Right cardiac atrium (tissue), 5 donors: ENCODE measurements around the gene CDC42BPB. TPM values are rescaled to one million over a fixed set of nuclear protein-coding genes. Genes with fewer than 3 reads are reported as not detected.

Source experiments
- ATAC-seq, 2 donors: fragments of 200-7000 bp; cut with Tn5 transposase; one replicate each; pipeline versions ENCODE4 v1.8.0 to v1.9.1; 2020; ENCODE audit warnings: moderate library complexity in 2 of 2, mild to moderate bottlenecking in 1 of 2
- DNase-seq, 3 donors: peaks; one replicate each; pipeline ENCODE4 v3.0.0-alpha.2; 2020
- H3K27ac ChIP-seq: one replicate; pipeline ENCODE4 v1.5.1; 2013; ENCODE audit warnings: mild to moderate bottlenecking, low read length, control low read depth, moderate library complexity
- H3K27me3 ChIP-seq: one replicate; pipeline ENCODE4 v1.6.1; 2013; ENCODE audit not compliant: control insufficient read depth, insufficient read depth
- H3K4me1 ChIP-seq: one replicate; pipeline ENCODE4 v1.6.1; 2013; ENCODE audit warnings: low read length; ENCODE audit not compliant: control insufficient read depth, insufficient read depth
- H3K4me3 ChIP-seq: one replicate; pipeline ENCODE4 v1.5.1; 2013; ENCODE audit warnings: low read length, control low read depth
- H3K9me3 ChIP-seq: one replicate; pipeline ENCODE4 v1.6.1; 2013; ENCODE audit warnings: low read length; ENCODE audit not compliant: control insufficient read depth
- WGBS: extraction: QIAGEN DNeasy Blood & Tissue Kit; methylation state at CpG from one replicate; pipeline ENCODE4 v1.1.7; 2013; 5-methylcytosine and 5-hydroxymethylcytosine counted together
- intact Hi-C, 4 donors: fragments of 100-400 bp; cut with DNase I; formaldehyde crosslinking; loops; one replicate each; pipeline versions ENCODE4 v1.11.0 to v1.14.0; 2022 to 2023
- polyA plus RNA-seq: library from polyadenylated mRNA; stranded (reverse); fragments of 200-250 nt; gene quantifications from one replicate; pipeline ENCODE4 v1.2.3, GENCODE V29; 2013
- total RNA-seq, 4 donors: library from RNA; stranded (reverse); fragmentation: NEBNext Ultra II Directional; extraction: Animal tissue kit (Norgen Biotek cat#: 25700); gene quantifications; one replicate each; pipeline ENCODE4 v1.2.1, GENCODE V29; 2021
- donor health status: healthy with polysubstance abuse.
- donor health status: DM: no; HTN: yes; CAD: no.
- donor health status: DM: no; HTN: no; CAD: no.
- donor health status: DM: no; HTN: yes; CAD: no; lungs with severe emphysema.
- donor health status: DM: yes; HTN: yes; CAD: no.

CDC42BPB gene
- total and polyA plus RNA-seq, 5 donors: 42.5 to 82.5 (median 69.7) TPM

DNA sequence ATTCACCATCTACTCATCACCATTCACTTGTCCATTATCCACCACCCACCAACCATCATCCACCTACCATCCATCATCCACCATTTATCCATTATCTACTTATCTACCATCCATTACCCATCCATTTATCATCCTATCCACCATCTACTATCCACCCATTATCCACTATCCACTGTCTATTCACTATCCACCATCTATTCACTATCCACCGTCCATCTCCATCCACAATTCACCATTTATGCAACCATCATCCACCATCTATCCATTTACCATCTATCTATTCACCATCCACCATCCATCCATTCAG is 136.4 kb downstream of the CDC42BPB start:
- intact Hi-C loops: loop anchor here in 1 of 4 donors (10.0 kb wide), 1 partner anchor 146 kb away; the partner anchor contains the start of gene TRAF3
- Histone ChIP-seq H3K27me3 (no peaks in the 10 kb centered on the region), H3K4me1 (no peaks in the 10 kb centered on the region), H3K9me3 (no peaks in the 10 kb centered on the region), H3K4me3 (no peak overlapping the region), H3K27ac (no peak overlapping the region)
- DNase-seq (no peak), ATAC-seq (no peak)
- WGBS: 98% methylated on average over 1 of the region's 1 CpG

DNA sequence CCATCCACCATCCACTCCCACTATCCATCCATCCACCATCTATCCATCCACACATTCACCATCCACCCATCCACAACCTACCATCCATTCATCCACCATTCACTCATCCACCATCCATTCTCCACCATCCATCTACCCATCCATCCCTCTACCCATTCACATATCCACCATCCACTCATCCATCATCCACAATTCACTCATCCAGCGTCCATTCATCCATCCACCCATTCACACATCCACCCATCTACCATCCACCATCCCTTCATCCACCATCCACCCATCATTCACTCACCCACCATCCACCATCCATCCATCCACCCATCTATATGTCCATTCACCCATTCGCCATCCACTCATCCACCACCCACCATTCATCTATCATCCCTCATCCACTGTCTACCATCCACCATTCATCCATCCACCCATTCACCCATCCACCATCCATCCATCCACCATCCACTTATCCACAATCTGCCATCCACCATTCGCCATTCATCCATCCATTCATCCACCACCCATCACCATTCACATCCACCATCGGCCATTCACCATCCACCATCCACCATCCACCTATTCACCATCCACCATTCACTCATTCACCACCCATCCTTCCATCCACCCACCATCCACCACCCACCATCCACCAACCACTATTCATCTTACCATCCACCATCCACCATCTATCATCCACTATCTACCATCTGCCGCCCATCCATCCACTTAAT is 136.9 kb downstream of the CDC42BPB start:
- H3K27ac ChIP-seq: no peak overlapping the region
- intact Hi-C loops: loop anchor here in 1 of 4 donors (10.0 kb wide), 1 partner anchor 146 kb away; the partner anchor contains the start of gene TRAF3
- DNase-seq (no peak), ATAC-seq (no peak)
- no peaks in the 10 kb centered on the region for H3K4me1 ChIP-seq
- no peak overlapping the region for H3K4me3 ChIP-seq
- no peaks in the 10 kb centered on the region for H3K9me3 ChIP-seq
- 97% methylated on average over 5 of the region's 5 CpGs for WGBS
- no peaks in the 10 kb centered on the region for H3K27me3 ChIP-seq

DNA sequence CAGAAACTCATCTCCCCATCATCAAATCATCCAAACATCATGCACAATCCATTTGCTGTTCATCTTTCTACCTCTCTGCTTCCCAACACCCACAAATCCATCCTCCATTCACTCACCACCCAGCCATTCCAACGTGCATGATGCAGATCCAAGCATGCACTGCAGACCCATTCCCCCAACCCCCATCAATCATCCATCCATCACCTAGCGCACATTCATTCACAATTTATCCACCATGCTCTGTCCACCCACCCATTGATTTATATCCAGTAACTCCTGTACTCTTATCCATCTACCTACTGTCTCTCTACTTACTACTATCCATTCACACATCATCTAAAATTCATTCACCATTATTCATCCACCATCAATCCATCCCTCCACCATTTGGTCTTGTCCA is 138.9 kb downstream of the CDC42BPB start:
- no peak overlapping the region for H3K4me3 ChIP-seq
- intact Hi-C loops: loop anchor here (5.0 to 10.0 kb wide), 3 partner anchors 144 to 224 kb away; partner anchors contain the start of gene TRAF3 (in 2 of the 4)
- no peaks in the 10 kb centered on the region for H3K4me1 ChIP-seq
- no peaks in the 10 kb centered on the region for H3K27me3 ChIP-seq
- WGBS: 60% methylated on average over 2 of the region's 2 CpGs
- ATAC-seq (no peak), DNase-seq (no peak)
- no peaks in the 10 kb centered on the region for H3K9me3 ChIP-seq
- H3K27ac ChIP-seq: no peak overlapping the region

DNA sequence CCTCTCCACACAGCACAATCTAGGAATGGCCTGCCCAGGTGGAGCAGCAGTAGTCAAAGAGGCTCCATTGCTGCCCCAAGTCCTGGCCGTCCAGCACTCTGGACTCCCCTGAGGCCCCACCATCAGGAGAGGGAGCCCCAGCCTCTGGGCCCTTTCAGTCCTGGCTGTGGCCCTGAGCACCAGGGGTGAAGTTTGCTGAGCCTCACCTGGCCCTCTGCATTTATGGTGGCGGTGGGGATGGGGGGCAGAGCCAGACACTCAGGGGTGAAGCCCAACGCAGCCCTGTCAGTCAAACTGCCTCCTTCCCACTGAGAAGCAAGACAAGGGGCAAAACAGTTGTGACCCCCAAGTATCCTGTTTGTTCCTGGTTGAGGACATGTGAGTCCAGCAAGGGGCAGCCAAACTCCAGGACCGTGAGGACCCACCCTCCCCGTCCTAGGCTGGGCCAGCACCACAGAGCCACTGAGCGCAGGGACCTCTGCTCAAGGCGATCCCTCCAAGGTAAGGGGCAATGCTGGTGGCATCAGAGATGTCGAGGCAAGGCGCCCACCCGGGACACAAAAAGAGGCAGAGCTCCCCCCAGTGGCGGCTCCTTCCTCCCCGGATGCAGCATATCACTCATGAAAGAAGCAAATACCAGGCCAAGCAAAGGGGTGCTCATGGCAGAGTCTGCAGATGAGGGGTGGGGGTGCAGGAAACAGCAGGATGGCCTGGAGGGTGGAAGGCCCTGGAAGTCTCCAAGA is 139.7 kb downstream of the CDC42BPB start:
- 33% methylated on average over 12 of the region's 12 CpGs for WGBS

DNA sequence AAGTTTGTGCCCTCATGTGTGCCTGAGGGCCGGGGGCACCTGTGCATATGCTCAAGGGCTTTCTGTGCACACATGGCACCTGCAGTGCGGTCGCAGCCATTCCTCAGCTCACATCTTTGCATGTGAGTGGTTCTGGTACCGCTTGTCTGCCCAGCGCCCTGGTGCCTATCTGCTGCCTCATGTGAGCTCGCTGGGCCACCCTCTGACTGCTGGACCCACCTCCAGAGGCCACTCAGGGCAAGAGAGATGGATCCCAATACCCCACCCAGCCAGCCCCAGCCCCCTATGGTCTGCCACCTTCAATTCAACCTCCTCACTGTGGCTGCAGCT is 140.3 kb downstream of the CDC42BPB start:
- H3K27me3 ChIP-seq: no peaks in the 10 kb centered on the region
- H3K27ac ChIP-seq: no peak overlapping the region
- 94% methylated on average over 6 of the region's 6 CpGs for WGBS
- peak in 1 of 3 donors; percentile 38 for DNase-seq
- no peak overlapping the region for H3K4me3 ChIP-seq
- no peaks in the 10 kb centered on the region for H3K4me1 ChIP-seq
- intact Hi-C loops: loop anchor here (5.0 to 10.0 kb wide), 3 partner anchors 142 to 222 kb away; partner anchors contain the start of gene TRAF3 (in 2 of the 4)
- no peak for ATAC-seq
- H3K9me3 ChIP-seq: no peaks in the 10 kb centered on the region

More for the DNA sequence above, 139.7 kb downstream of the CDC42BPB start:
- H3K27me3 ChIP-seq: no peaks in the 10 kb centered on the region
- ATAC-seq (peak in 1 of 2 donors; percentile 30), DNase-seq (peak; percentile 54 to 87 (median 80))
- intact Hi-C loops: loop anchor here (5.0 to 10.0 kb wide), 3 partner anchors 143 to 223 kb away; partner anchors contain the start of gene TRAF3 (in 2 of the 4)
- H3K4me3 ChIP-seq: no peak overlapping the region
- no peaks in the 10 kb centered on the region for H3K9me3 ChIP-seq
- no peak overlapping the region for H3K27ac ChIP-seq
- H3K4me1 ChIP-seq: no peaks in the 10 kb centered on the region

DNA sequence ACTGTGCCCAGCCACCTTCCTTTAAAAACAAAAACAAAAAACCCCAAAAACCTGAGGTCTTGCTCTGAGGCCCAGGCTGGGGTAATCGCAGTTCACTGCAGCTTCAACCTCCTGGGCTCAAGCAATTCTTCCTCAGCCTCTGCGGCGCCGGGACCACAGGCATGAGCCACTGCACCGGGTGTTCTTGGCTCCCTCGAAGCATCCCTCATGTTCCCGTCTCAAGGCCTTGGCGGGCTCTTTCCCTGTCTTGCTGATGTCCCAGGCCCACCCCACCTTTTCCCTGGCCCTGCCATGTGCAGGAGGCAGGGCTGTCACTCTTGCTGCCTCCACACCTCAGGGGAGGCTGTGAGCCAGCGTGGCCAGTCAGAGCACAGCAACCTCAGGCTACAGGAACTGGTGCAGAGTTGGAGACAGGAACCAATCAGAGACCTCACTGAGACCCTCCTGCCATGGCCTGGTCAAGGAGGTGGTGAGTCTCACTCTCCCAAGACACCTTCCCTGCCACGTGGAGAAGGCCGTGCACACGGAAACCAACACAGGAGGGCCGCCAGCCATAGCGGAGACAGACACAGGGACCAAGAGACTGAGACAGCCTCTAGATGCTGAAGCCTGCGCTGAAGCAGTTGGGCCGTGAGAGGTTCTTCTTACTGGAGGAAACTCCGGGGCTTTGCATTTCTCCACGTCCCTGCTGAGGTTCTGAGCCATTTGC is 140.8 kb downstream of the CDC42BPB start:
- WGBS: 78% methylated on average over 18 of the region's 18 CpGs
- Histone ChIP-seq H3K4me1 (no peaks in the 10 kb centered on the region), H3K4me3 (no peak overlapping the region), H3K9me3 (no peaks in the 10 kb centered on the region), H3K27me3 (no peaks in the 10 kb centered on the region), H3K27ac (no peak overlapping the region)
- no peak for ATAC-seq
- DNase-seq: peak in 1 of 3 donors; percentile 28
- intact Hi-C loops: loop anchor here (5.0 to 10.0 kb wide), 3 partner anchors 142 to 222 kb away; partner anchors contain the start of gene TRAF3 (in 2 of the 4)

DNA sequence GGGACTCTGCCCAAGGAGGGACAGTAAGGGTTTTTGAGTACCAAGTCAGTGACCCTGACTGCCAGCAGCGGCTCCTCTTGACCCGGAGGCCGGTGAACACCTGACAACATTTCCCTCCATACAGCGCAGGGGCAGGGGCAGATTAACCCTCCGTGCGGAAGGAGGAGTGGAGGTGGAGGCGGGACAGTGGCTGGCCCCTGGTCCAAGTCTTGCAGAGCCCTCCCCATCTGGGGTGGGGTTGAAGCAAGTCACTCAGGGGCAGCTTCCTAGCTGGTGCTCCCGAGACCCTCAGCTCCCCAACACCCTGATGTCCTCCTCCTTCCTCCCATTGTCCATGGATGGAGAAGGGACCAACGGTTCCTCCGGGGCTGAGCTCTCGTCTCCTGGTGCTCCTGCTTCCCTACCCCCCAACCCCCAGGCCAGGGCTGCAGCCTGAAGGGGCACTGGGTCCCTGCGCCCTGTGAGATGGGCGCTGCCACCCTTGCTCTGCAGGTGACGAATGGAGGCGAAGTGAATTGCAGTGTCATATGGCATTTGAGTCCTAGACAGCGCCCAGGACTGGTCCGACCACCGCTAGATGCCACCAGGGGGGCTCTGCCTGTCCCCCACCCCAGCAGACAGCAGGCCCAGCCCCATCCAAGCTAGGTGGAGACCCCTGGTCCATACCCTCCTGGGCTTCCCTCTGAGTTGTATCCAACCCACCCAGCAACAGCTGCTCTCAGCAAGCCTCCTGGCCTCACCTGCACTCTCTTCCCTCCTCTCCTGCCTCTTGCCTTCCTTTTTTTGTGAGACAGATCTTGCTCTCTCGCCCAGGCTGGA is 141.8 kb downstream of the CDC42BPB start:
- Histone ChIP-seq H3K4me1 (no peaks in the 10 kb centered on the region), H3K4me3 (no peak overlapping the region), H3K27ac (no peak overlapping the region), H3K27me3 (no peaks in the 10 kb centered on the region), H3K9me3 (no peaks in the 10 kb centered on the region)
- DNase-seq (peak in 1 of 3 donors; percentile 29), ATAC-seq (no peak)
- WGBS: 79% methylated on average over 19 of the region's 19 CpGs
- intact Hi-C loops: loop anchor here (5.0 to 10.0 kb wide), 3 partner anchors 141 to 221 kb away; partner anchors contain the start of gene TRAF3 (in 2 of the 4)

DNA sequence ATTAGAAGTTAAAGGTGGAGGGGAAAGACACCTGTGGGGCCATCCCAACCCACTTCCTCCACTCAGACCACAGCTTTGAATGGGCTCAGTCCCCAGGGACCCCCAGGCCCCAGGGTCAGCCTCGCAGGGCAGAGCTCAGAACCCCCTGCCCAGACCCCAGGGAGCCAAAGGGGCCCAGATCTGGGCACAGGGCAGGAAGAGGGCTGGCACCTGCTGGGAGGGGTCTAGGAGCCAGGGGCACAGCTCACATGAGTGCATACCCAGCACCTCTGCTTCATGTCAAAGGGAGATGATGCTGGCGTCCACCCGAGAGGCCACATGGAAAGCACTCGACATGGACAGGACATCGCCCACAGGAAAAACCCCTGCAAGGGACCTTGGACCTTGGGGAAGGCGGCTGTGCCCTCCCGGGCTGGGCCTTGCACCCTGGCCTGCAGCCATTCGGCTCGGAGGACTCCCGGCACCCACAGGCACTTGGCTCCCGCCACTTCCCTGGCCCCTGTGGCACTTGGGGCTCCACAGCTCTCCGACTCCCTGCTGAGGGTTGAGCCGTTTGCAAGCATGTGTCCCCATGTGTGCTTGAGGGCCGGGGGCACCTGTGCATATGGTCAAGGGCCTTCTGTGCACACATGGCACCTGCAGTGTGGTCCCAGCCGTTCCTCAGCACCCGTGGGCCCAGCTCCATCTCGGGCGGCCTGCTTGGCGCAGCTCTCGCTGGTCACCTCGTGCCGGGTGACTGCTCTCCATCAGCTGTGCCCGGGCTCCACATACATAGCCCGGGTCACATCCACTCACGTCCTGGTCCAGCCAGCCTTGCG is 142.7 kb downstream of the CDC42BPB start:
- no peaks in the 10 kb centered on the region for H3K9me3 ChIP-seq
- DNase-seq (peak in 1 of 3 donors; percentile 45), ATAC-seq (no peak)
- H3K27me3 ChIP-seq: no peaks in the 10 kb centered on the region
- 86% methylated on average over 26 of the region's 26 CpGs for WGBS
- no peak overlapping the region for H3K4me3 ChIP-seq
- intact Hi-C loops: loop anchor here (5.0 to 10.0 kb wide), 3 partner anchors 140 to 220 kb away; partner anchors contain the start of gene TRAF3 (in 2 of the 4)
- no peaks in the 10 kb centered on the region for H3K4me1 ChIP-seq
- H3K27ac ChIP-seq: no peak overlapping the region

DNA sequence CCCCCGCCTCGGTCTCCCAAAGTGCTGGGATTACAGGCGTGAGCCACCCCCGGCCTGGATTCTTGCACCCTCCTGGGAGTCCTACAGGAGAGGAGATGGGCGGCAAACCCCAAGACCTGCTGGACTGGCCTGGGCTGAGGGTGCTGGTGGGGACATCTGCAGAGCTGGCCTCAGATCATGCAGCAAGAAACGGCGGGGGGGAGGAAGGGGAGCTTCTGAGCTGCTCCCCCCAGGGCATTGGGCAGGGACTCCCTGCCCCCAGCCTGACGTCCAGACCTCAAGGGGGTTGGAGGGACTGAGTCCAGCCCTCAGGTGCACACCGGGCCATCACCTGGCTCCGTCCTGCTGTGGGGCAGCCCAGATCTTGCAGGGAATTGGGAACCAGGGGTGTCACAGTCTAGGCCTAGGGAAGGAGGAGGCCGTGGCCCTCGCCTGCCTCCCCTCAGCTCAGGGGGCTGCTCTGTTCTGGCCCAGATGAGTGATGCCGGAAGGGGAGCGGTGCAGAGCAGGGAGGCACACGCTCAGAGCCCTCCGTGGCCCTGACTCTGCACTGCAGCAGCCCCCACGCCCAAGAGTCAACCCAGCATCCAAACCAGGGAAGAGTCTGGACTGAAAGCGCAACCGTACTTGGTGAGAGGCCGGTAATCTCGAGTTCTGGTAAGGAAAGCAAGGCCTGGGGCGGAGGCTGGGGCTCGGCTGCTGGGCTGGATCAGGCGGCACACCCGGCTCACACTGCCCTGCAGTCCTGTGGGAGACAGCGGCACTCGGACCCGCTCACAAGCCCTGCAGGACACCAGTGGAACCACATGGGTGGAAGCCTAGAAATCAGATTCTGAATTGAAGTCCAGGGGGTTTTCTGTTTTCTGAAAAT is 143.8 kb downstream of the CDC42BPB start:
- WGBS: 88% methylated on average over 28 of the region's 28 CpGs
- H3K27me3 ChIP-seq: no peaks in the 10 kb centered on the region
- H3K27ac ChIP-seq: no peak overlapping the region
- no peak for ATAC-seq
- H3K9me3 ChIP-seq: no peaks in the 10 kb centered on the region
- no peak overlapping the region for H3K4me3 ChIP-seq
- peak in 1 of 3 donors; percentile 33 for DNase-seq
- intact Hi-C loops: loop anchor here in 3 of 4 donors (10.0 kb wide), 2 partner anchors 139 to 219 kb away; partner anchors contain the start of gene TRAF3 (in 2 of the 3)
- no peaks in the 10 kb centered on the region for H3K4me1 ChIP-seq
